ENCODE measurements around the gene FGA.
A peak's percentile ranks its signal among the peaks of the same experiment; 100 is the strongest.

FGA gene

DNA sequence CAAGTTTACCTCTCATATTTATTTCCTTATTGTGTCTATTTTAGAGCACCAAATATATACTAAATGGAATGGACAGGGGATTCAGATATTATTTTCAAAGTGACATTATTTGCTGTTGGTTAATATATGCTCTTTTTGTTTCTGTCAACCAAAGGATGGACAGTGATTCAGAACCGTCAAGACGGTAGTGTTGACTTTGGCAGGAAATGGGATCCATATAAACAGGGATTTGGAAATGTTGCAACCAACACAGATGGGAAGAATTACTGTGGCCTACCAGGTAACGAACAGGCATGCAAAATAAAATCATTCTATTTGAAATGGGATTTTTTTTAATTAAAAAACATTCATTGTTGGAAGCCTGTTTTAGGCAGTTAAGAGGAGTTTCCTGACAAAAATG is 21.5 kb downstream of the FGA start:
- Mint-ChIP-seq H3K27ac (no peak overlapping the region), H3K4me3 (no peak overlapping the region), H3K4me1 (no peaks in the 10 kb centered on the region), H3K9me3 (no peaks in the 10 kb centered on the region), H3K27me3 (no peaks in the 10 kb centered on the region)
- DNase-seq = no peak
- no peak for ATAC-seq

DNA sequence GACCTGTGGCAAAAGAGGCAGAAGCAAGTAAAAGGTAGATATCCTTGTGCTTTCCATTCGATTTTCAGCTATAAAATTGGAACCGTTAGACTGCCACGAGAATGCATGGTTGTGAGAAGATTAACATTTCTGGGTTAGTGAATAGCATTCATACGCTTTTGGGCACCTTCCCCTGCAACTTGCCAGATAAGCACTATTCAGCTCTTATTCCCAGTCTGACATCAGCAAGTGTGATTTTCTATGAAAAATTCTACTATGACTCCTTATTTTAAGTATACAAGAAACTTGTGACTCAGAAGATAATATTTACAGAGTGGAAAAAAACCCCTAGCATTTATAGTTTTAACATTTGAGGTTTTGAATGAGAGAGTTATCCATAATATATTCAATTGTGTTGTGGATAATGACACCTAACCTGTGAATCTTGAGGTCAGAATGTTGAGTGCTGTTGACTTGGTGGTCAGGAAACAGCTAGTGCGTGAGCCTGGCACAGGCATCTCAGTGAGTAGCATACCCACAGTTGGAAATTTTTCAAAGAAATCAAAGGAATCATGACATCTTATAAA is 23.8 kb downstream of the FGA start:
- Mint-ChIP-seq H3K4me3 (no peak overlapping the region), H3K27ac (no peak overlapping the region), H3K4me1 (no peaks in the 10 kb centered on the region), H3K9me3 (no peaks in the 10 kb centered on the region), H3K27me3 (no peaks in the 10 kb centered on the region)
- DNase-seq (no peak), ATAC-seq (no peak)

DNA sequence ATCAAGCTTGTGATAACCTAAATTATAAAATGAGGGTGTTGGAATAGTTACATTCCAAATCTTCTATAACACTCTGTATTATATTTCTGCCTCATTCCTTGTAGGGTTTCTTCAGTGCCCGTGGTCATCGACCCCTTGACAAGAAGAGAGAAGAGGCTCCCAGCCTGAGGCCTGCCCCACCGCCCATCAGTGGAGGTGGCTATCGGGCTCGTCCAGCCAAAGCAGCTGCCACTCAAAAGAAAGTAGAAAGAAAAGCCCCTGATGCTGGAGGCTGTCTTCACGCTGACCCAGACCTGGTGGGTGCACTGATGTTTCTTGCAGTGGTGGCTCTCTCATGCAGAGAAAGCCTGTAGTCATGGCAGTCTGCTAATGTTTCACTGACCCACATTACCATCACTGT is 24.8 kb downstream of the FGA start:
- ATAC-seq (no peak), DNase-seq (no peak)
- Mint-ChIP-seq H3K27ac (no peak overlapping the region), H3K9me3 (no peaks in the 10 kb centered on the region), H3K4me3 (no peak overlapping the region), H3K27me3 (no peaks in the 10 kb centered on the region), H3K4me1 (no peaks in the 10 kb centered on the region)

DNA sequence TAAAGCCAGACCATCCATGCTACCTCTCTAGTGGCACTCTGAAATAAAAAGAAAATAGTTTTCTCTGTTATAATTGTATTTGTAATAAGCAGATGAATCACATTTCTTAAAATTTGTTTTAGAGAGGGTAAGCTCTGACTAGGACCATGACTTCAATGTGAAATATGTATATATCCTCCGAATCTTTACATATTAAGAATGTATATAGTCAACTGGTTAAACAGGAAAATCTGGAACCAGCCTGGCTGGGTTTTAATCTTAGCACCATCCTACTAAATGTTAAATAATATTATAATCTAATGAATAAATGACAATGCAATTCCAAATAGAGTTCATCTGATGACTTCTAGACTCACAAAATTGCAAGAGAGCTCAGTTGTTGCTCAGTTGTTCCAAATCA is 26.2 kb downstream of the FGA start:
- H3K4me3 Mint-ChIP-seq = no peak overlapping the region
- no peak overlapping the region for H3K27ac Mint-ChIP-seq
- ATAC-seq = no peak
- DNase-seq = no peak
- no peaks in the 10 kb centered on the region for H3K9me3 Mint-ChIP-seq
- H3K27me3 Mint-ChIP-seq = peaks cover 2% of the 10 kb centered on the region
- H3K4me1 Mint-ChIP-seq = no peaks in the 10 kb centered on the region

DNA sequence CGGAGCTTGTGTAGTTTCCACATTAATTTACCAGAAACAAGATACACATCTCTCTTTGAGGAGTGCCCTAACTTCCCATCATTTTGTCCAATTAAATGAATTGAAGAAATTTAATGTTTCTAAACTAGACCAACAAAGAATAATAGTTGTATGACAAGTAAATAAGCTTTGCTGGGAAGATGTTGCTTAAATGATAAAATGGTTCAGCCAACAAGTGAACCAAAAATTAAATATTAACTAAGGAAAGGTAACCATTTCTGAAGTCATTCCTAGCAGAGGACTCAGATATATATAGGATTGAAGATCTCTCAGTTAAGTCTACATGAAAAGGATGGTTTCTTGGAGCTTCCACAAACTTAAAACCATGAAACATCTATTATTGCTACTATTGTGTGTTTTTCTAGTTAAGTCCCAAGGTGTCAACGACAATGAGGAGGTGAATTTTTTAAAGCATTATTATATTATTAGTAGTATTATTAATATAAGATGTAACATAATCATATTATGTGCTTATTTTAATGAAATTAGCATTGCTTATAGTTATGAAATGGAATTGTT is 27.8 kb downstream of the FGA start, which contains the start of gene FGB:
Gene FGB (plus strand): TSS at position 315 of the 558 bp plus-strand sequence. CDS start 8 bp downstream, at position 323.
- no peak within 1 kb of the TSS for H3K27ac Mint-ChIP-seq

DNA sequence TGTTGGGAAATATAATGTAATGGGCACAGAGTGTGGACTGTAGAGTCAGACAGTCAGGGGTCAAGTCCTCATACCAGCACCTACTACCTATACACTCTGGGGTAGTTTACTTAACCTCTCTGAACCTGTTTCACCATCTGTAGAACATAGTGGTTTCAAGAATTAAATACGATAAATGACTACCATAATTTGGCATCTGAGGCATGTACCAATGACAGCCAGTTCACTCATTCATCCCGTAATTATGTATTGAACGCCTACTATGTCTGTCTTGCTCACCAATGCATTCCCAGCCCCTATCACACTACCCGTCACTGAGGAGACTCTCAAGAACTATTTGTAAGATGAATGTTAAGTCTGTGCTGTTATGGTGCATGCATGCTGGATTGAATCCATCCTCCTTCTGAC is 29.7 kb downstream of the FGA start:
- H3K4me1 Mint-ChIP-seq = no peaks in the 10 kb centered on the region
- ATAC-seq = no peak

More for the DNA sequence above, 27.8 kb downstream of the FGA start, which contains the start of gene FGB:
- Mint-ChIP-seq H3K27me3 (peaks cover 6% of the 10 kb centered on the region), H3K4me3 (no peak within 1 kb of the TSS), H3K4me1 (no peaks in the 10 kb centered on the region), H3K9me3 (no peaks in the 10 kb centered on the region)
- DNase-seq (no peak), ATAC-seq (no peak)

DNA sequence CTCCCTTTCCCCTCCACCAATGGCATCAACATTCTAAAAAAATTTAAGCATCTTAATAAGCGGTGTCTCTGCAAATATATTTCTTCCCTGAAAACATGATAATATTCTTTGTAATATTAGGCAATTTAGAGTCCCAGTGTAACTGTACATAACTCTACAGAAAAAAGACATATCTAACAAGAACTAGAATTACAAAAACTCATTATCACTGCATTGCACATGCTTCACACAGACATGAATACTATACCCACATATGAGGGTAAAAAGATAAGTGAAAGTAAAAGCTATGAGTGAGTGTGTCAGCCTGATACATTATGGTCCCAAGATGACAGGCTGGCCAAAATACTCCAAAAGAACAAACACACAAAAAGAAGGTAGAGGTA is 30.1 kb downstream of the FGA start:
- Mint-ChIP-seq H3K9me3 (no peaks in the 10 kb centered on the region), H3K4me1 (no peaks in the 10 kb centered on the region), H3K27ac (no peak overlapping the region), H3K27me3 (peaks cover 6% of the 10 kb centered on the region), H3K4me3 (no peak overlapping the region)
- DNase-seq (no peak), ATAC-seq (no peak)

More for the DNA sequence above, 29.7 kb downstream of the FGA start:
- no peak overlapping the region for H3K27ac Mint-ChIP-seq
- no peak for DNase-seq
- no peaks in the 10 kb centered on the region for H3K9me3 Mint-ChIP-seq
- no peak overlapping the region for H3K4me3 Mint-ChIP-seq
- peaks cover 6% of the 10 kb centered on the region for H3K27me3 Mint-ChIP-seq

DNA sequence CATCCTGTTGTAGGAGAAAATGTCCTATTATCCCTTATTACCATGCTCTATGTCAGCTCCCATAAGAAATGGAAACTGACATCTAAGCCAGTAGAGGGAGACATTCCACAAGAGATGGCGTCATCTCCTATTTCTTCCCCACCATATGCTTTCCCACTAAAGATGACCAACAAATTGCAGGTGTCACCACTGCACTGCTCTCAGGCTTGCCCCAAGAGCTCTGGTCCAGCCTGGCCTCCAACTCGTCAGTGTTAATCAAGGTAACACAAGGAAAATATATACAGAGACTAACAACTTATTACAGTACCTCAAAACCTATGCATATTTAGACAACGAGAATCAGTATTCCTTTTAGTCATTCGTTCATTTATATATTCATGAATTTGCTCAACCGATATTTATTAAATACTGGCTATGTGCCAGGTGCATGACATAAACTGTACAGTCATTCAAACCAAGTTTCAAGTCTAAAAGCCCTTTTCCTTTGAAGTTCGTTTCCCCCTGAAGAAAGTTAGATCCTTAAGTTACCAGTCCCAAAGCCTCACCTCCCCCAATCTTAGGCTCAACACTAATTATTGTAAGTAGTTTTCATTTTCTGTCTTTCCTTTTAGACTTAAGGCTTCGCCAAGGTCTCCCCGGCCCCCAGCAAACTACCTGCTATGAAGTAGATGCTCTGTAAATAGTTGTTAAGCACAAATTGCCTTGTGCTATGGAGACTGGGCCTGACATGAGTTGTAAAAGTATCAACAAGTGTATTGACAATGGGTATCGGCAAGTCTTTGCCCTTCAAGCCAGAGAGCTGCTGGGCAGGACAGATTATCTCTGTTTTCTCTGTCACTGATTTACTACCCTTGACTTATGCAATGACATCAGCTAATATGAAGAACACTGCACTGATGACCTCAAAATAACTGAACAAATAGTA is 30.8 kb downstream of the FGA start:
- peak; percentile 67 for ATAC-seq

DNA sequence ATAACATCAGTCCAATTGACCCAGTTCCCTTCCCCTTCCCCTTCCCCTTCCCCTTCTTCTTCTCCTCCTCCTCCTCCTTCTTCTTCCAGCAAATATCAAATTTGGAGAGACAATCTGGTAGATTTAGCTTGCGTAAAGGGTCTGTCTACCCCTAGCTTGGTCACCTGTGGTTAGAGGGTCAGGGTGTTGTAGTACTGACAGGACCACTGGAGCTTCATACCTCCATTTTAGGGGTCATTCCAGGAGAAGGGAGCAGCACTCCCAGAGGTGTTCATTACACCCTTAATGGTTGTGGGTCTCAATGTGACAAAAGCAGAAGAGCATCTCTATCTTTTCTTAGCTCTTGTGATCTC is 31.4 kb downstream of the FGA start:
- Mint-ChIP-seq H3K4me1 (no peaks in the 10 kb centered on the region), H3K9me3 (no peaks in the 10 kb centered on the region), H3K27ac (no peak overlapping the region), H3K27me3 (peaks cover 6% of the 10 kb centered on the region), H3K4me3 (no peak overlapping the region)
- DNase-seq (no peak), ATAC-seq (peak; percentile 37)

More for the DNA sequence above, 30.8 kb downstream of the FGA start:
- Mint-ChIP-seq H3K4me1 (no peaks in the 10 kb centered on the region), H3K27me3 (peaks cover 6% of the 10 kb centered on the region), H3K9me3 (no peaks in the 10 kb centered on the region), H3K4me3 (no peak overlapping the region), H3K27ac (no peak overlapping the region)
- DNase-seq = peak in 1 of 2 donors; percentile 16

DNA sequence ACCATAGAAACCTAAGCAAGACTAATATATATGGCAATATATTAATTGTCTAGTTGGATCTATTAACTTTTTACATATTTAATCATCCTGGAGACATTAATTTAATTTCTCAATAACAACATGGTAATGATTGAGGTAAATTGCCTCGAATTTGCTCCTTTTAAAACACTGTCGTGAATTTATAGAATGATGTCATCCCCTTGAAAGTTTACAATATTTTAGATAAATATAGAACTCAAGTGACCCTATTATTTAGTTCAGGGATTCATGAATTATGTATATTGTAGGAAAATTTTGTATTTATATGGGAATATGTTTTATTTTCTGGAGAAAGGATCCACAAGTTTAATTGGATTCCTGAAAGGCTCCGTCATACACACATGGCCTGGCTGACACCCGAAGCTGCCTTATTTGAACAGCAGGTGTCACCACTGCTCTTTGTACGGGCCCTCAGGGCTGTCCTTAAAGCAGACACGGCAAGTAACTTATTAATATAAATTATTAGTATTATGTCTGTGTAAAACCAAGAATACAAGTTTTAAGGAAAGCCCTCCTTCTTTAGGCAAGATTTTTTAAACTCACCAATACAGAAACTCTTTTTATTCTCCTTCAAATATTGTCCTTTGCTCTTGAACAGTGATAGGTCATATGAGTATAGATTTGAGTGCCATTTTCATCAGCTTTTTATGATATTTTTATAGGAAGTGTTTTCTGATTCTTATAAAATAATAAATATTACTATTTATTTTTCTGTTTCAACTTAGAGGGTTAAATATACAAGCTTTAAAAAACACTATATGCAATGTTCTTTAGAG is 38.5 kb downstream of the FGA start:
- ATAC-seq (peak; percentile 57), DNase-seq (peak; percentile 55 to 72)
- Mint-ChIP-seq H3K27me3 (no peaks in the 10 kb centered on the region), H3K9me3 (no peaks in the 10 kb centered on the region), H3K27ac (no peak overlapping the region), H3K4me1 (peaks cover 21% of the 10 kb centered on the region), H3K4me3 (no peak overlapping the region)

DNA sequence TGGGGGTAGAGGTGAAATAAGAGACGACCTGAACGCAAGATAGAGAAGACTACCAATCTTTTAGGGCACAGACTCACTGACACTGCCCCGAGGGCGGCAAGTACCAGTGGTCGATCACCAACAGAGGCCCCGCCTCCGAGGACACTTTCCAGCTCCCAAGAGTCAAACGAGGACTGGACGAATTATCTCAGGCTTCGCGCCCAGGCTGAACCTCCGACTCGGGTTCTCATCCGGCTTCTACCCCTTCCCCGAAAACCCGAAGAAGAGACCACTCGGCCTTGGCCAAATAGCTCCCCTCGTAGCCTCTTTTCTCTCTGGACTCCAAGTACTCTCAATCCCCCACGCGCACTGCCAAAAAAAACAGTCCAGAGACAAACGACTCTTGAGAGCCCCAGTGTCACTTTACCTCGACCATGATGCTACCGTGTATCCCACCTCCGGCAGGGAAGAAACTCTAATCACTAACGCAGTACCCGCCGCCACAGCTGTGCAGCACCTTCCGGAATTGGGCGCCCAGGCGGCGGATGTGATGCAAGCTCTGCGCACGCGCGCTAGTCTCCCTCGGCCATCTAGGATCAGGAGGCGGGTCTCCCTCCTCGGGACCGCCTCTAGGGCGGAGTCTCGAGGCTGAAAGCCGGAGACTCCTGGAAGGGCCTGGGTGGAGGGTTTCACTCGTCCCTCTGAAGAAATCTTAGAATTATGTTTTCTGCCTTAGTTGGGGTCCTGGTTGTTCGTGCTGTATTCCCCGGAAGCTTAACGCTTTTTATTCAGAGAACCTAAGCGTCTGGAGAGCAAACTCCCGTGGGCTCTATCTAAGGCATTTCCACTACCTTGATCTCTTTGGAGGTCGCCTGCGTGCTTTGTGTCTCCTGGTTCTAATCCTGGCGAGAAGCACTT is 40.4 kb downstream of the FGA start, which contains the start of gene PLRG1:
Gene PLRG1 (minus strand): TSS at position 507 of the 897 bp plus-strand sequence. CDS start 92 bp downstream, at position 415.
- no peaks in the 10 kb centered on the region for H3K9me3 Mint-ChIP-seq
- H3K27me3 Mint-ChIP-seq = no peaks in the 10 kb centered on the region
- peaks cover 21% of the 10 kb centered on the region for H3K4me1 Mint-ChIP-seq
- H3K4me3 Mint-ChIP-seq = peak within 1 kb of the TSS; percentile 95 to 100
- H3K27ac Mint-ChIP-seq = peak within 1 kb of the TSS; percentile 98 to 99
- peak; percentile 98 for ATAC-seq
- DNase-seq = peak; percentile 94 to 97

DNA sequence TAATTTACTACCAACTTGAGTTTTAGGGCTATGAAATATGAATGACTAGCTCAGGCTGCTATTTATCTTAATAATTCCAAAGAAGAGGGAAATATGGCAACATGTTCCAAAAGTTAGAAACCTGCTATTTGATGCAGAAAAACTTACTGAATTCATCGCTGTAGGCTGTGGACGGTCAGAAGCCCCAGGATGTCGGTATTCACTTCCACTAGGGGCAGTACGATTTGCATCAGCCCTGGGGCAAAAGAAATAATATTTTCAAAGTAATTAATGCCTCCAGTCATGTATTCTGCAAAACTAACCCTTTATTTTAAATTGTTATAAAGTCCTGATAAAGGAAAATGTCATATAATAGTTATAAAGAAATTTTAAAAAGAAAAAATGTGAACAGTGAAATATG is 44.9 kb downstream of the FGA start:
- H3K27me3 Mint-ChIP-seq = no peaks in the 10 kb centered on the region
- no peaks in the 10 kb centered on the region for H3K9me3 Mint-ChIP-seq
- H3K27ac Mint-ChIP-seq = no peak overlapping the region
- H3K4me3 Mint-ChIP-seq = no peak overlapping the region
- ATAC-seq = no peak
- no peak for DNase-seq
- peaks cover 13% of the 10 kb centered on the region for H3K4me1 Mint-ChIP-seq

DNA sequence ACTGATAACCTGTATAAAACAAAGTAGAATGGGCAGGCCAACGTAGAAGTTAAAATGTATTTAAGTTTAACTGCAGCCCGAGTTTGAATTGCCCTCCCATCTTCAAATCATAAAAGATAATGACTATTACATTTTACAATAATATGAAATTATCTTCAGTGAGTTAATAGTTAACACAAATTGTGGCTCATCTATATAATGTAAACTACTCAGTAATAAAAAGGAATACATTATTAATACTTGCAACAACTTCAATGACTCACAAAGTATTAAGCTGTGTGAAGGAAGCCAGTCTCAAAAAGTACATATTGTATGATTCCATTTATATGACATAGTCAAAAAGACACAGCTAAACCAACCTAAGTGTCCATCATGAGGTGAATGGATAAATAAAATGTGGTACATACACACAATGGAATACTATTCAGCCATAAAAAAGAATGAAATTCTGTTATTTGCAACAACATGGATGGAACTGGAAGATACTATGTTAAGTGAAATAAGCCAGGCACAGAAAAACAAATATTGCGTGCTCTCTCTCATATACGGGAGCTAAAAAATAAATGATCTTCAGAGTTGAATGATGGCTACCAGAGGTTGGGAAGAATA is 48.2 kb downstream of the FGA start:
- Mint-ChIP-seq H3K4me1 (no peaks in the 10 kb centered on the region), H3K4me3 (no peak overlapping the region), H3K27me3 (no peaks in the 10 kb centered on the region), H3K27ac (peak overlapping the region in 1 of 2 donors; percentile 47), H3K9me3 (no peaks in the 10 kb centered on the region)
- ATAC-seq (no peak), DNase-seq (no peak)
